ENCODE results near the gene SPECC1.
"Not testable (repeated sequence)": the region's sequence is repeated elsewhere in the genome, so short reads cannot be mapped to it uniquely, and the experiment has no call there.

The SPECC1 gene

DNA sequence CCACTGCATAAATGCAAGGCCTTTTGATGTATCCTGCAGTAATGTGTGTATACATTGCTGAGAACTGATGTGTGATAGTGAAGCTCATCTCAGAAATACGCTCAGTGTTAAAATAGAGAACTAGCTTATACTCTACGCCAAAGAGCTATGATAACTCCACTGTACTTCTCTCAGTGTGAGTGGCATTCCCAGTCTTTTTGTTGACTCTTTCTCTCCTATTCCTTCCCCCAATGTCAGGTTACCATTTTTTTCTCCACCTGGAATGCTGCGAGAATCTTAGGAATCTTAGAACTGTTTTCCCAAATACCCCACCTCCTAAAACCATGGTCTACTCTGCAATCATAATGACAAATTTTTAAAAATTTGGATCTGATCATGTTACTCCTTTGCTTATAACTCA, 342.2 kb downstream of the SPECC1 start:
- not testable (repeated sequence) for DNase-seq (ENCODE audit: low read depth, low spot score)

DNA sequence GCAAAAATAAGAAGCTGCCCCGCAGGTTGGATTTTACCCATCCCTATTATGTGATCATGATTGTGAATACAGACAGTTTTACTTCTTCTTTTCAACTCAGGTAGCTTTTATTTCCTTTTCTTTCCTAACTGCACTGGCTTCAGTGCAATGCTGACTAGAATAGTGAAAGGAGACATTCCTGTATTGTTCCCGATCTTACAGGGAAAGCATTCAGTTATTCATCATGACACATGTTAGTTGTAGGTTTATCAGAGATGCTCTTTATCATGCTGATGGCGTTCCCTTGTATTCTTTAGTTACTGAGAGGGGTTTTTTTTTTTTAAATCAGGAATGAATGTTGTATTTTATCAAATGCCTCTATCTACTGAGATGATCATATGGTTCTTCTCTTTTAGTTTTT, 343.4 kb downstream of the SPECC1 start:
- H3K27ac ChIP-seq; DNase-seq (ENCODE audit: low read depth, low spot score): not testable (repeated sequence)

More for the DNA sequence above, 342.2 kb downstream of the SPECC1 start:
- not testable (repeated sequence) for H3K27ac ChIP-seq

DNA sequence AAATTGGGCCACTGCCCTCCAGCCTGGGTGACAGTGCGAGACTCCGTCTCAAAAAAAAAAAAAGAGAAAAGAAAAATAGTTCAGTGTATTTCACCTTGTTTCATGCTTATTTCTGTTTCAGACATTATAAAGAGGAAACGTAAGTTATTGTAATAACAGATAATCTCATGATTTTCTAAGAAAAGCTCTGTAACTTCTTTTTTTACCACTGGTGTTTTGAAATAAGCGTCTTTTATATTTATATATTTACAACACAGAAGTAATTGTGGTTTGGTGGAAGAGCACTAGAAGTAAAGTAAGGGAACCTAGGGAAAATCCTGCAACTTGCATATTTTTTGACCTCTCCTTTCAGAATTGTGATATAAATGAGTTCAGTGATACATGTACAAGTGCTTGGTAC, 354.7 kb downstream of the SPECC1 start:
- H3K27ac ChIP-seq; DNase-seq (ENCODE audit: low read depth, low spot score): not testable (repeated sequence)
